CD4-positive, alpha-beta T cell treated with Interleukin-2 at 100 ng/mL for 4 hours (primary cell): ENCODE measurements around the gene SFI1.
"Not testable (repeated sequence)": the region's sequence is repeated elsewhere in the genome, so short reads cannot be mapped to it uniquely, and the experiment has no call there.

Source experiments
- DNase-seq: peaks from one replicate; pipeline ENCODE4 v3.0.0-alpha.2; 2020; ENCODE audit warnings: low spot score

SFI1 gene

GRCh38 chr22:31491218-31491962, 4.9 kb upstream of the SFI1 start:
- DNase-seq: no peak

- no peak for DNase-seq
These were observed 4.2 kb upstream of the SFI1 start for GRCh38 chr22:31492151-31492550.

GRCh38 chr22:31493355-31493754, 3.0 kb upstream of the SFI1 start:
- not testable (repeated sequence) for DNase-seq

- DNase-seq: no peak
These were observed 993 bp upstream of the SFI1 start for GRCh38 chr22:31495343-31495742.

- DNase-seq: peak; percentile 26
These were observed 405 bp downstream of the SFI1 start for GRCh38 chr22:31496735-31497146.

- DNase-seq: peak; percentile 49
These were observed 1.0 kb downstream of the SFI1 start for GRCh38 chr22:31497148-31497938.

GRCh38 chr22:31501738-31502137, 5.4 kb downstream of the SFI1 start:
- DNase-seq: no peak

- no peak for DNase-seq
These were observed 7.1 kb downstream of the SFI1 start for GRCh38 chr22:31503211-31503964.

- no peak for DNase-seq
These were observed 7.9 kb downstream of the SFI1 start for GRCh38 chr22:31504282-31504681.

- DNase-seq: not testable (repeated sequence)
These were observed 11.2 kb downstream of the SFI1 start for GRCh38 chr22:31507517-31507916.

GRCh38 chr22:31508536-31508935, 12.2 kb downstream of the SFI1 start:
- DNase-seq: no peak

- DNase-seq: no peak
These were observed 12.9 kb downstream of the SFI1 start for GRCh38 chr22:31509061-31509762.

GRCh38 chr22:31520051-31520450, 23.7 kb downstream of the SFI1 start:
- no peak for DNase-seq

GRCh38 chr22:31524132-31524531, 27.8 kb downstream of the SFI1 start:
- DNase-seq: peak; percentile 50

GRCh38 chr22:31526270-31526669, 29.9 kb downstream of the SFI1 start:
- peak; percentile 55 for DNase-seq

GRCh38 chr22:31530823-31531195, 34.5 kb downstream of the SFI1 start:
- no peak for DNase-seq

GRCh38 chr22:31532060-31532459, 35.7 kb downstream of the SFI1 start:
- DNase-seq: no peak

GRCh38 chr22:31533374-31533773, 37.0 kb downstream of the SFI1 start:
- no peak for DNase-seq

- peak; percentile 5 for DNase-seq
These were observed 40.7 kb downstream of the SFI1 start for GRCh38 chr22:31537019-31537535.

- no peak for DNase-seq
These were observed 42.5 kb downstream of the SFI1 start for GRCh38 chr22:31538815-31539214.

- DNase-seq: not testable (repeated sequence)
These were observed 43.8 kb downstream of the SFI1 start for GRCh38 chr22:31540166-31540565.

GRCh38 chr22:31540966-31541365, 44.6 kb downstream of the SFI1 start:
- DNase-seq: no peak
